GM10248 (cell line): Measurements from ENCODE around the gene SLC44A4.

ENCODE experiments used
- CTCF ChIA-PET: fragments of 300-600 bp; sonication (Branson Sonifier 250); formaldehyde crosslinking; extraction: SDS; loops from one replicate; lab custom pipeline; 2021; ENCODE audit warnings: antibody characterized with exemption; lab: Yijun Ruan, JAX
- POLR2A ChIA-PET: fragments of 350-650 bp; sonication (Branson Sonifier 250); formaldehyde crosslinking; extraction: SDS; loops from one replicate; lab custom pipeline; 2020; ENCODE audit warnings: antibody characterized with exemption; lab: Yijun Ruan, JAX
- DNase-seq: peaks from one replicate; pipeline ENCODE4 v3.0.0; 2012; ENCODE audit errors: extremely low spot score
- TF ChIP-seq, protein P1 (sequence below): IDR thresholded peaks from 2 replicates; pipeline ENCODE4 v1.5.1; 2012; ENCODE audit warnings: mild to moderate bottlenecking, low read depth; ENCODE audit errors: extremely low read depth, missing control alignments, control extremely low read depth

Gene SLC44A4

DNA sequence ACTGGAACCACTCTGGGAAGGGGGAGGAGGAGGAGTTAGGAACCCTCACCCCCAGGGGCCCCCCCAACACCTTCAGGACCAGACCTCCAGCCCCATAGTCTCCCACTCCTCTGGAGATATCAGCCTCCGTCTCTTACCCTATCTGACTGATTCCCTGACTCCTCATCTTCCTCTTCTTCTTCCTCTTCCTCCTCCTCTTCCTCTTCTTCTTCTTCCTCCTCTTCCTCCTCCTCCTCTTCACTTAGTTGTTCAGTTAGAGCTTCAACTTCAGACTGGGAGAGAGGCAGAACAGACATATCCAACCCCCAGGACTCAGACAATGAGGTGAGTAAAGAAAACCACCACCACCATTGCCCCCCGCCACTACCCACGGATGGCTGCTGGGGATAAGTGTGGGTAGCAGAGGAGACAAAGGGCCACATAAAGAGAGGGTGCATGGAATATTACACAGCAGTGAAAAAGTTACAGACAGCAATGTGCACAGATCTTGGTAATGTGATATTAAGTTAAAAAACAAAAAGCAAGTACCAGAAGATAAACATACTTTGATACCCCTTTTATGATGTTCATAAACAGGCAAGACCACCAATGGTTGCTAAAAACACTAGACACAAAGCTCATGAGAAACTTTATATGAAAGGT is 10.7 kb upstream of the SLC44A4 start:
- POLR2A ChIA-PET: no interaction called here
- DNase-seq: no peak
- TF ChIP-seq, protein P1, sequence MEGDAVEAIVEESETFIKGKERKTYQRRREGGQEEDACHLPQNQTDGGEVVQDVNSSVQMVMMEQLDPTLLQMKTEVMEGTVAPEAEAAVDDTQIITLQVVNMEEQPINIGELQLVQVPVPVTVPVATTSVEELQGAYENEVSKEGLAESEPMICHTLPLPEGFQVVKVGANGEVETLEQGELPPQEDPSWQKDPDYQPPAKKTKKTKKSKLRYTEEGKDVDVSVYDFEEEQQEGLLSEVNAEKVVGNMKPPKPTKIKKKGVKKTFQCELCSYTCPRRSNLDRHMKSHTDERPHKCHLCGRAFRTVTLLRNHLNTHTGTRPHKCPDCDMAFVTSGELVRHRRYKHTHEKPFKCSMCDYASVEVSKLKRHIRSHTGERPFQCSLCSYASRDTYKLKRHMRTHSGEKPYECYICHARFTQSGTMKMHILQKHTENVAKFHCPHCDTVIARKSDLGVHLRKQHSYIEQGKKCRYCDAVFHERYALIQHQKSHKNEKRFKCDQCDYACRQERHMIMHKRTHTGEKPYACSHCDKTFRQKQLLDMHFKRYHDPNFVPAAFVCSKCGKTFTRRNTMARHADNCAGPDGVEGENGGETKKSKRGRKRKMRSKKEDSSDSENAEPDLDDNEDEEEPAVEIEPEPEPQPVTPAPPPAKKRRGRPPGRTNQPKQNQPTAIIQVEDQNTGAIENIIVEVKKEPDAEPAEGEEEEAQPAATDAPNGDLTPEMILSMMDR: no peak
- CTCF ChIA-PET: interaction anchor here (0.7 to 3.1 kb wide), 8 partner anchors 9 to 228 kb away, joined by 3 to 12 read pairs (median 4); partner anchors contain the start of genes C6orf47 and NEU1

DNA sequence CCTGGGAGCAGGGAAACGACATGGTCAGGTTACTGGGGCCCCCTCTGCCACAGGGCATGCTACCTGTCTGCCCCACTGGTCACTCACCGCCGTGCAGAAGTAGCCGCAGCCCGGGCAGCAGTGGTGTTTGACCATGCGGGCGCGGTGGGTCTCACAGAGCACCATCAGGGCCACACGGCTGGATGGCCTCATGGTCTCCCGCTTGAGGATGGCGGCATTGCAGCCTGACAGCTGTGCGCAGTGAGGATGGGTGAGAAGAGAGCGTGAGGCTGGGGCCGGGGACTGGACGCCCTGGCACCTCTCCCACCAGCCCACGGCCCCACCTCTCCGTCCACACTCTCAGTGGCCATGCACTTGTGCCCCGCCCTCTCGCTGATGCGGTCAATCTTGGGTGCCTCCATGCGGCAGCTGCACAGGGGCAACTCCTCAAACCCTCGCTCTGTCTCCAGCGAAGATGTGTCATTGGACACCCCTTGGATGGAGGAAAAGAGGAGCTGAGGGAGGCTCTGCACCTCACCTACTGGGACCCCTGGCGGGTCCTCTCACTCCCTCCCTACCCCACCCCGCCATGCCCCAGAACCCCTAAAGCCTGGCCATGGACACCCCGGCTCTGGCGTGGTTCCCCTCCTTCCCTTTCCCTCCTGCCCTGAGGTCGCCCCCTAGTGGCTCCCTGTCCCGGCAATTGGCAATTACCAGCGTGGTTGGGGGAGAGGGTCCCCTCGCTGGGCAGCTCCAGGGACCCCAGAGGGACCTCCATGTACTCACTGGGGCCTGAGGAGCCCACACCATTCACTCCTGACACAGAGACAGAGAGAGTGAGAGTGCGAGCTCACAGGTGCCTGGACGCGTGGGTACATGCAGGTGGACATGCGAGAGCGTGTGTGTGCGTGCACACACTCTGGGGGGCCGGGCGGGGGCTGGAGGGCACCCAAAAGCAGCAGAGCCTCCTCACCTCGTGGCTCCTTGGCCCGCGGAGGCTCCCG is 9.8 kb upstream of the SLC44A4 start:
- TF ChIP-seq, protein P1: peak; percentile 78
- ChIA-PET POLR2A (no interaction called here), CTCF (interaction anchor here (0.7 to 3.1 kb wide), 10 partner anchors 8 to 227 kb away, joined by 3 to 12 read pairs (median 4); partner anchors contain the start of genes C6orf47 and NEU1)
- DNase-seq: peak; percentile 75

DNA sequence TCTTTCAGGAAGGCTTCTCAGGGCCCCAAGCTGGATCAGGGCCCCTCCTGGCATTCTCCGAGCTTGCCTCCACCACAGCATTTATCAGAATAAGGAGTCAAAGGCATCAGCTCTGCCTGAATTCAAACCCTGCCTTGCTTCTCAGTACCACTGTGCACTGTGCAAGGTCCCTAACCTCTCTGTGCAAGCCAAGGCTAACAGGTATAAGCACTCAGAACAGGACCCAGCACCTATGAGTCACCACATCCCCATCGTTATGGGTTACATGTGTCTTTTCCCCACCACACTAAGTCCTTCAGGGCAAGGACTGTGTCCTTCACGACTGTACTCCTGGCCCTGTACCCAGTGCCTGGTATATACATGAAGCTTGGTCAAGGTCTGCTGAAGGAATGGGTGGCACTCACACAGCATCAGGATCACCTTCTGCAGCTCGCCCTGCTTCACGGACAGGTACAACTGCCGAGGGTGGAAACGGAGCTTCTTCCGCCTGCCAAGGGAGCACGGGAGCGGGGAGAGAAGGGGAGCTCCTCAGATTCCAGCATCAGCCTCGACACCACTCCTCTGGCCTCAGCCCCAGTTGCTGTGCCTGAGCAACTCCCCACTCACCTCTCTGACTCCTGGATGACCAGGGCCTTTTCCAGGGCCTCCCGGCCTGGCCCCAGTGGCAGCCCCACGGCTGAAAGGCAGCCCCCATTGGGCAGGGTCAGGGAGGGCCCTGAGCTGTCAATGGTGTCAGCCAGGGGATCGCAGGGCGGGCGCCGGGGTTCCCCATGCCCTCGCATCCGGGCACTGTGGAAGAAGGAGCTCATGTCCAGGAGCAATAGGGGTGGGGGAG is 8.6 kb upstream of the SLC44A4 start:
- TF ChIP-seq, protein P1: no peak
- no peak for DNase-seq
- ChIA-PET POLR2A (interaction anchor here (0.6 kb wide), 1 partner anchor 36 kb away, joined by 3 read pairs; no protein-coding TSS in a partner anchor), CTCF (interaction anchor here (0.6 to 3.1 kb wide), 7 partner anchors 9 to 207 kb away, joined by 3 to 12 read pairs (median 3); no protein-coding TSS in a partner anchor)

DNA sequence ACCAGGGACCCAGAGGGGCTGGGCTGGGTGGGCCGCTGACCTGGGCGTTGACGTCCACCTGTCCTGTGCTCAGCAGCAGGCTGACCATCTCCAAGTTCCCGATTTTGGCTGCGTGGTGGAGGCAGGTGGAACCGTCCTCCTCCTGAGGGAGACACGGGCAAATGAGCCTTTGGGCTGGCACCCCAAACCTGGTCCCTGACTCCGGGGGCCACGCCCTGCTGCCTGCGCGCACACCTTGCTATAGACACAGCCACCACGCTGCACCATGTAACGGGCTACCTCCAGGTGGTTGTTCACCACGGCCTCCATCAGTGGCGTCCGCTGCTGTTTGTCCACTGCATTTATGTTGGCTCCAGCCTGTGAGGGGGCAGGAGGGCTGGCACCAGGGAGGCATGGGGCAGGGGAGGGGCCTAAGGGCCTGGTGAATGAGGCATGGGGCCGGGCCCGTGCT is 7.8 kb upstream of the SLC44A4 start:
- TF ChIP-seq, protein P1: no peak
- ChIA-PET POLR2A (interaction anchor here (0.6 kb wide), 1 partner anchor 35 kb away, joined by 3 read pairs; no protein-coding TSS in a partner anchor), CTCF (interaction anchor here (1.0 to 3.1 kb wide), 2 partner anchors 10 to 23 kb away, joined by 3 to 12 read pairs; no protein-coding TSS in a partner anchor)
- DNase-seq: no peak

DNA sequence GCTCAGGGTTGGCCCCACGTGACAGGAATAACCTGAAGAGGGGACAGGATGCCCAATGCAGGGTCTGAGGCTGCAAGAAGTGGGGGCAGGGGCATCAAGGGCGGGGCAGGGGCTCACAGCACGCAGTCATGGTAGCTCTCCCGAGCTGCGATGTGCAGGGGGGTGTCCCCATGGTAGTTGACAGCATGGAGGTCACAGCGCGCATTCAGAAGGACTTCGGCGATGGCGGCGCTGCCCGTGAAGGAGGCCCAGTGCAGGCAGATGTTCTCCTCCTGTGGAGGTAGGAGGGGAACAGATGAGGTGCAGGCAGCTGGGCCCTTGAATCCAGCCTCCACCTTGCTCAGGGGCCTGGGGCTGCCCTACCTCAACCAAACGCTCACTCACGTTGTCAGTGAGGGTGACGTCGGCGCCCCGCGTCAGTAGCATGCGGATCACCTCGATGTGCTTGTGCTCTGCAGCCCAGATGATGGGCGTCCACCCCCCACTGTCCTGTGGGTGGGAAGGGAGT is 5.8 kb upstream of the SLC44A4 start:
- CTCF ChIA-PET: interaction anchor here (2.0 to 2.4 kb wide), 2 partner anchors 22 to 67 kb away, joined by 5 to 6 read pairs; partner anchors contain the start of gene NEU1
- DNase-seq: no peak
- POLR2A ChIA-PET: no interaction called here
- TF ChIP-seq, protein P1: no peak
